H1 (cell line): ENCODE results near the gene CLDN34. TPM values are rescaled to one million over a fixed set of nuclear protein-coding genes. Genes with fewer than 3 reads are reported as not detected.

Source experiments
- CTCF ChIA-PET: fragments of 300-600 bp; sonication (Branson Sonifier 250); formaldehyde crosslinking; loops from one replicate; lab custom pipeline; 2021; ENCODE audit not compliant: partially characterized antibody; lab: Charles Lee
- POLR2A ChIA-PET: fragments of 300-600 bp; sonication (Branson Sonifier 250); formaldehyde crosslinking; loops from one replicate; lab custom pipeline; 2021; ENCODE audit warnings: inconsistent platforms; ENCODE audit not compliant: partially characterized antibody; lab: Charles Lee
- DNase-seq, 2 experiments: peaks; one replicate each; pipeline versions ENCODE4 v3.0.0 to v3.0.0-alpha.2; 2010 to 2022; ENCODE audit warnings: low spot score in 2 of 2, low read depth in 1 of 2, mixed read lengths in 1 of 2
- FAIRE-seq: peaks from 2 replicates; lab custom pipeline; 2011; peaks lifted over from hg19 to GRCh38; lab: Jason Lieb, UNC
- H2AFZ ChIP-seq: 2 replicates; pipeline ENCODE4 v1.8.1; 2012; ENCODE audit warnings: low read length, inconsistent platforms
- H2AK5ac ChIP-seq: 2 replicates; pipeline ENCODE4 v1.6.1; 2013; ENCODE audit warnings: low read depth, low read length
- H2BK120ac ChIP-seq: replicated peaks from 2 replicates; pipeline ENCODE3; 2013; ENCODE audit warnings: low read depth, low read length, inconsistent platforms
- H2BK12ac ChIP-seq: 2 replicates; pipeline ENCODE4 v1.6.1; 2013; ENCODE audit warnings: low read depth, low read length
- H2BK15ac ChIP-seq: 2 replicates; pipeline ENCODE4 v1.6.1; 2013; ENCODE audit warnings: low read length
- H2BK20ac ChIP-seq: 2 replicates; pipeline ENCODE4 v1.6.1; 2013; ENCODE audit warnings: low read length
- H2BK5ac ChIP-seq: 2 replicates; pipeline ENCODE4 v1.6.1; 2013; ENCODE audit warnings: low read depth, low read length
- H3K14ac ChIP-seq: 2 replicates; pipeline ENCODE4 v1.6.1; 2013; ENCODE audit warnings: inconsistent platforms; ENCODE audit not compliant: insufficient read length
- H3K18ac ChIP-seq: 2 replicates; pipeline ENCODE4 v1.6.1; 2013; ENCODE audit warnings: low read length; ENCODE audit errors: extremely low read depth
- H3K23ac ChIP-seq: 2 replicates; pipeline ENCODE4 v1.6.1; 2013; ENCODE audit warnings: inconsistent platforms; ENCODE audit not compliant: insufficient read length
- H3K23me2 ChIP-seq: 2 replicates; pipeline ENCODE4 v1.6.1; 2013; ENCODE audit warnings: low read depth, low read length
- H3K27ac ChIP-seq: 2 replicates; pipeline ENCODE4 v1.6.1; 2011; ENCODE audit warnings: low read depth, low read length, inconsistent platforms
- H3K27me3 ChIP-seq, 4 experiments: replicated peaks in 1 of 4; 1 replicate in 1 of 4; 2 replicates in 3 of 4; pipeline versions ENCODE4 v1.6.1 to v1.8.1; 2011 to 2013; ENCODE audit warnings: low read length in 3 of 4, mild to moderate bottlenecking in 3 of 4, inconsistent platforms in 2 of 4, mixed read lengths in 2 of 4, moderate library complexity in 1 of 4; ENCODE audit not compliant: control insufficient read depth in 3 of 4, insufficient read depth in 3 of 4; ENCODE audit errors: extremely low read depth in 1 of 4
- H3K36me3 ChIP-seq, 4 experiments: 2 replicates each; pipeline versions ENCODE4 v1.6.1 to v1.8.1; 2011 to 2013; ENCODE audit warnings: mild to moderate bottlenecking in 4 of 4, low read length in 3 of 4, moderate library complexity in 2 of 4, control low read depth in 1 of 4, inconsistent platforms in 1 of 4; ENCODE audit not compliant: insufficient read depth in 4 of 4, control insufficient read depth in 2 of 4
- H3K4ac ChIP-seq: replicated peaks from 2 replicates; pipeline ENCODE3; 2013; ENCODE audit warnings: low read length, low read depth, mixed read lengths, inconsistent platforms; ENCODE audit not compliant: insufficient read length
- H3K4me1 ChIP-seq, 4 experiments: replicated peaks in 1 of 4; 1 replicate in 1 of 4; 2 replicates in 3 of 4; pipeline versions ENCODE4 v1.6.1 to v1.8.1; 2011 to 2013; ENCODE audit warnings: low read length in 3 of 4, inconsistent platforms in 2 of 4, mixed read lengths in 1 of 4; ENCODE audit not compliant: insufficient read depth in 4 of 4, control insufficient read depth in 3 of 4
- H3K4me2 ChIP-seq, 2 experiments: 2 replicates each; pipeline versions ENCODE4 v1.6.1 to v1.8.1; 2011 to 2013; ENCODE audit warnings: low read depth in 2 of 2, low read length in 2 of 2, control low read depth in 1 of 2, inconsistent platforms in 1 of 2, mild to moderate bottlenecking in 1 of 2; ENCODE audit not compliant: insufficient read depth in 1 of 2
- H3K4me3 ChIP-seq, 4 experiments: fragments of 200-600, 300-600 bp in 1 of 4; sonication (generic), shearing (Covaris generic), sonication (Bioruptor Twin) in 1 of 4; 2 replicates each; pipeline versions ENCODE4 v1.5.1 to v1.8.1; 2011 to 2016; ENCODE audit warnings: low read length in 4 of 4, low read depth in 3 of 4, control low read depth in 2 of 4, inconsistent platforms in 2 of 4, mild to moderate bottlenecking in 2 of 4, mixed read lengths in 1 of 4, moderate library complexity in 1 of 4; ENCODE audit not compliant: insufficient read depth in 2 of 4; ENCODE audit errors: extremely low read depth in 1 of 4
- H3K56ac ChIP-seq: replicated peaks from 2 replicates; pipeline ENCODE3; 2013; ENCODE audit warnings: low read depth, mild to moderate bottlenecking, mixed read lengths, low read length, inconsistent platforms; ENCODE audit not compliant: insufficient read length
- H3K79me1 ChIP-seq: 2 replicates; pipeline ENCODE4 v1.6.1; 2013; ENCODE audit warnings: low read depth, low read length, control low read depth
- H3K79me2 ChIP-seq, 2 experiments: 2 replicates each; pipeline versions ENCODE4 v1.6.1 to v1.8.1; 2012 to 2013; ENCODE audit warnings: low read length in 2 of 2, mild to moderate bottlenecking in 2 of 2, inconsistent platforms in 1 of 2; ENCODE audit not compliant: insufficient read depth in 2 of 2, control insufficient read depth in 1 of 2
- H3K9ac ChIP-seq, 4 experiments: replicated peaks in 1 of 4; 1 replicate in 1 of 4; 2 replicates in 3 of 4; pipeline versions ENCODE4 v1.6.1 to v1.8.1; 2011 to 2013; ENCODE audit warnings: low read depth in 3 of 4, low read length in 3 of 4, control low read depth in 2 of 4, mild to moderate bottlenecking in 2 of 4, moderate library complexity in 2 of 4, inconsistent platforms in 1 of 4; ENCODE audit errors: extremely low read depth in 1 of 4
- H3K9me3 ChIP-seq, 2 experiments: 2 replicates each; pipeline versions ENCODE4 v1.6.1 to v1.8.1; 2012 to 2013; ENCODE audit warnings: mild to moderate bottlenecking in 2 of 2, moderate library complexity in 2 of 2, control low read depth in 1 of 2, inconsistent platforms in 1 of 2, low read depth in 1 of 2, low read length in 1 of 2, mixed read lengths in 1 of 2; ENCODE audit not compliant: insufficient read depth in 2 of 2
- H4K20me1 ChIP-seq, 2 experiments: replicated peaks in 1 of 2; 2 replicates each; pipeline versions ENCODE3 to v1.8.1; 2011 to 2013; ENCODE audit warnings: inconsistent platforms in 2 of 2, low read length in 2 of 2, mild to moderate bottlenecking in 1 of 2; ENCODE audit not compliant: insufficient read depth in 2 of 2, control insufficient read depth in 1 of 2
- H4K5ac ChIP-seq: 2 replicates; pipeline ENCODE4 v1.6.1; 2013; ENCODE audit warnings: low read length, low read depth, mixed read lengths, inconsistent platforms; ENCODE audit not compliant: insufficient read length
- H4K8ac ChIP-seq: 2 replicates; pipeline ENCODE4 v1.8.0; 2013; ENCODE audit warnings: mild to moderate bottlenecking, moderate library complexity, low read length, inconsistent platforms; ENCODE audit not compliant: insufficient read depth; ENCODE audit errors: extremely low read depth
- H4K91ac ChIP-seq: replicated peaks from 2 replicates; pipeline ENCODE3; 2013; ENCODE audit warnings: low read length, mixed read lengths, inconsistent platforms; ENCODE audit not compliant: insufficient read length
- BACH1 ChIP-seq: IDR thresholded peaks from 2 replicates; pipeline ENCODE4 v1.6.1; 2012; ENCODE audit warnings: low read length, improper control_type of control experiment
- BRCA1 ChIP-seq: IDR thresholded peaks from 2 replicates; pipeline ENCODE4 v1.6.1; 2012; ENCODE audit warnings: low read depth, low read length, improper control_type of control experiment
- CEBPB ChIP-seq: IDR thresholded peaks from 2 replicates; pipeline ENCODE4 v1.6.1; 2012; ENCODE audit warnings: low read depth, low read length
- CHD1 ChIP-seq: IDR thresholded peaks from 2 replicates; pipeline ENCODE4 v1.6.1; 2012; ENCODE audit warnings: low read depth, low read length, improper control_type of control experiment
- CHD2 ChIP-seq: IDR thresholded peaks from 2 replicates; pipeline ENCODE4 v1.6.1; 2012; ENCODE audit warnings: low read length, improper control_type of control experiment
- EGR1 ChIP-seq: IDR thresholded peaks from 2 replicates; pipeline ENCODE4 v1.6.1; 2011; ENCODE audit warnings: low read depth, low read length, borderline replicate concordance
- GTF2F1 ChIP-seq: IDR thresholded peaks from 2 replicates; pipeline ENCODE4 v1.6.1; 2012; ENCODE audit warnings: low read depth, low read length, improper control_type of control experiment, borderline replicate concordance
- KDM4A ChIP-seq: IDR thresholded peaks from one replicate; pipeline ENCODE4 v1.7.1; 2012; ENCODE audit warnings: low read depth, mild to moderate bottlenecking, moderate library complexity, low read length, inconsistent platforms; ENCODE audit not compliant: severe bottlenecking
- MAFK ChIP-seq: IDR thresholded peaks from 2 replicates; pipeline ENCODE4 v1.6.1; 2012; ENCODE audit warnings: low read depth, mild to moderate bottlenecking, improper control_type of control experiment, low read length
- NANOG ChIP-seq: IDR thresholded peaks from 2 replicates; pipeline ENCODE4 v1.6.1; 2011; ENCODE audit warnings: low read length, low read depth, mild to moderate bottlenecking, inconsistent platforms; ENCODE audit not compliant: insufficient read depth, poor library complexity, severe bottlenecking
- NRF1 ChIP-seq: IDR thresholded peaks from 2 replicates; pipeline ENCODE4 v1.6.1; 2011; ENCODE audit warnings: mild to moderate bottlenecking, low read depth, low read length, improper control_type of control experiment
- POLR2A ChIP-seq, 2 experiments: IDR thresholded peaks; 1 replicate in 1 of 2; 2 replicates in 1 of 2; pipeline ENCODE4 v1.6.1; 2011; ENCODE audit warnings: low read depth in 2 of 2, low read length in 2 of 2, mild to moderate bottlenecking in 2 of 2; ENCODE audit errors: control extremely low read depth in 1 of 2
- RBBP5 ChIP-seq: IDR thresholded peaks from 2 replicates; pipeline ENCODE4 v1.7.1; 2012; ENCODE audit warnings: low read depth, mild to moderate bottlenecking, inconsistent platforms, low read length, moderate library complexity, borderline replicate concordance
- SP1 ChIP-seq: IDR thresholded peaks from 2 replicates; pipeline ENCODE4 v1.6.1; 2011; ENCODE audit warnings: low read depth, low read length
- SP4 ChIP-seq: IDR thresholded peaks from 2 replicates; pipeline ENCODE4 v1.6.1; 2012; ENCODE audit warnings: low read length, inconsistent platforms
- TCF12 ChIP-seq: IDR thresholded peaks from 2 replicates; pipeline ENCODE4 v1.6.1; 2011; ENCODE audit warnings: low read depth, mild to moderate bottlenecking, low read length
- ZNF274 ChIP-seq: IDR thresholded peaks from 2 replicates; pipeline ENCODE4 v1.7.0; 2012; ENCODE audit warnings: low read length, borderline replicate concordance; ENCODE audit errors: extremely low read depth
- WGBS, 2 experiments: shearing (Covaris generic) in 1 of 2; methylation state at CpG; one replicate each; pipeline versions ENCODE4 v1.1.6 to v1.1.7; 2013 to 2015; ENCODE audit warnings: low lambda C conversion rate in 2 of 2, mixed read lengths in 2 of 2, inconsistent platforms in 1 of 2, low coverage in 1 of 2, missing lambda C conversion rate in 1 of 2; ENCODE audit not compliant: insufficient replicate concordance in 2 of 2, insufficient coverage in 1 of 2, insufficient read length in 1 of 2; ENCODE audit errors: extremely low coverage in 1 of 2, missing lambda C conversion rate in 1 of 2; 5-methylcytosine and 5-hydroxymethylcytosine counted together
- polyA plus RNA-seq, 7 experiments: library from polyadenylated mRNA; depleted of rRNA in 3 of 7; stranded (reverse) in 5 of 7; unstranded in 2 of 7; fragments of >200 nt in 5 of 7; fragments of 200-250 nt in 2 of 7; gene quantifications; 1 replicate in 5 of 7; 2 replicates in 1 of 7; 4 replicates in 1 of 7; pipeline versions ENCODE4 v1.2.1 to v1.2.3, GENCODE V29; 2011 to 2013; ENCODE audit warnings: missing spikeins in 2 of 7, mixed read lengths in 2 of 7
- total RNA-seq: library from RNA; stranded (reverse); fragmentation: NEBNext Ultra II Directional; extraction: Animal tissue kit (Norgen Biotek cat#: 25700); gene quantifications from 2 replicates; pipeline ENCODE4 v1.2.1, GENCODE V29; 2021

CLDN34 gene
- total and polyA plus RNA-seq, 2 of the 8 experiments (the other 6 are each of a cell fraction or from before 2014, with no cell fraction given): 0.26 to 0.50 TPM

DNA sequence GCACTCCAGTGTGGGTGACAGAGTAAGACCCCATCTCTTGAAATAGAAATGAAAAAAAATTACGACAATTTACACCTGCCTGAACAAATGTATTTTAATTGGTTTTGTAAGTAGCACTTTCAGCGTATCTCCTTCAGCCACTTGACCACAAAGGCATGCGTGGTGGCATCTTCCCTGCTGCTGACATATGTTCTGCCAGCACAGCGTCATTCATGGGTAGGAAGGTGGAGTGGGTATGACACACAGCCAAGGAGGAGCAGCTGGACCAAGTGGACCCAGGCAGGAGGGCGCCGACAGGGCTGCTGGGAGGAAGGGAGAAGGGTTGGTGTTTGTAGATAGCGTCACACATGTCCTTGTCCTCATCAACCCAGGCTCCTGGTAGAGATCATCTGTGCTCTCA, 28.6 kb upstream of the CLDN34 start:
- H2BK20ac ChIP-seq: no peak overlapping the region
- no peaks in the 10 kb centered on the region for H3K79me2 ChIP-seq
- H4K20me1 ChIP-seq: no peaks in the 10 kb centered on the region
- H2BK15ac ChIP-seq: no peak overlapping the region
- H3K79me1 ChIP-seq: no peaks in the 10 kb centered on the region
- H3K14ac ChIP-seq: no peak overlapping the region
- no peaks in the 10 kb centered on the region for H3K9me3 ChIP-seq
- H3K4me3 ChIP-seq: no peak overlapping the region
- H3K4ac ChIP-seq: no peak overlapping the region
- no peaks in the 10 kb centered on the region for H3K27me3 ChIP-seq
- H4K5ac ChIP-seq: no peak overlapping the region
- no peak overlapping the region for H2AK5ac ChIP-seq
- no peak overlapping the region for H2BK5ac ChIP-seq
- peaks cover 0 to 18% (median 3%) of the 10 kb centered on the region in 4 experiments; a peak in 5 of 8 replicates for H3K36me3 ChIP-seq
- H3K23ac ChIP-seq: no peak overlapping the region
- FAIRE-seq: no peak
- no peak overlapping the region for H3K18ac ChIP-seq
- no peak overlapping the region for H3K56ac ChIP-seq
- 83% methylated on average over 7 of the region's 7 CpGs; no CpG with 5 or more reads in 1 of the 2 experiments for WGBS, 2 experiments
- H3K4me1 ChIP-seq: 0 out of 7 replicates have a peak, but pooled peaks cover 0 to under 1% (median 0%) of the 10 kb centered on the region in 4 experiments
- H3K23me2 ChIP-seq: no peaks in the 10 kb centered on the region
- H2AFZ ChIP-seq: no peak overlapping the region
- no peak overlapping the region for H2BK120ac ChIP-seq
- no peak for DNase-seq
- H4K91ac ChIP-seq: no peak overlapping the region
- H4K8ac ChIP-seq: no peak overlapping the region
- ChIA-PET CTCF (no interaction called here), POLR2A (no interaction called here)
- no peak overlapping the region for H2BK12ac ChIP-seq
- no peak overlapping the region for H3K4me2 ChIP-seq
- H3K27ac ChIP-seq: no peak overlapping the region
- no peak overlapping the region for H3K9ac ChIP-seq
- TF ChIP-seq NRF1 (no peak), MAFK (no peak), CHD1 (no peak), CHD2 (no peak), BRCA1 (no peak), RBBP5 (no peak), SP1 (no peak), BACH1 (no peak), NANOG (no peak), TCF12 (no peak), EGR1 (no peak), CEBPB (no peak), ZNF274 (no peak), POLR2A (IDR thresholded peaks at IDR 0.05; ENCODE audit: control extremely low read depth in 1 of 2, low read depth in 2 of 2, low read length in 2 of 2) (no peak), SP4 (no peak), KDM4A (no peak), GTF2F1 (no peak)
